HPDE6-E6E7 (cell line): ENCODE results near the gene RPS19.

Experiments
- DNase-seq: peaks from one replicate; pipeline ENCODE4 v3.0.0; 2011; ENCODE audit warnings: missing footprints; ENCODE audit errors: extremely low spot score

RPS19 gene

DNA sequence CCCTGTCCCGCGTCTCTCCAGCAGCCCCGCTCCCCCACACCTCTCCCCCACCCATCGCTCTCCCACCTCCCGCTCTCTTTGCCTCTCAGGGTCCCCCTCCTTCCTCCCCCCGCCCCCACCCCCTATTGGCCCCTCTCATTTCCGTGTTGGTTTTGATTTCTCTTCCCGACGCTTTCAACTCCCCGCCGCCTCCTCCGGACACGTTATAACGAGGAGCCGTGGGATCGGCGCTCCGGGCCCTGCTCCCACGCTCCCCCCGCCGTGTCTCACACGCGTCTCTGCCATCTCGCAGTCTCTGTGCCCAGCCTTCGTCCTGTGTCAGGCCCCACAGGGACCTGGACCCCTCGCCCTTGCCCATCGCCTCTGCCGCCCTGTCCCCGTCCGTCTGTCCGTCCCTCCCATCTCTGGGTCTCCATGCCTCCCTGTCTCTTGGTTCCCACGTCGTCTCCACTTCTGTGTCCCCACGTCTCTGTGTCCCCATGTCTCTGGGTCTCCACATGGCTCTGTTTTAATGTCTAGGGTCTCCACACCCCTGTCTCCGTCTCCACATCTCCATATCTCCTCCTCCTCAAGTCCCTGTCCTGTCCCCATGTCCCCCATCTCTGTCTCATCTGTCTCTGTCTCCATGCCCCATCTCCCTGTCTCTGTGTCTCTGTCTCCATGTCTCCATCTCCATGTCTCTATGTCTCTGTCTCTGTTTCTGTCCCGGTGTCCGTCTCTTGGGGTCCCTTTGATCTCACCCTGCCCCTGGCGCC lies 55.1 kb downstream of the RPS19 start:
- no peak for DNase-seq

DNA sequence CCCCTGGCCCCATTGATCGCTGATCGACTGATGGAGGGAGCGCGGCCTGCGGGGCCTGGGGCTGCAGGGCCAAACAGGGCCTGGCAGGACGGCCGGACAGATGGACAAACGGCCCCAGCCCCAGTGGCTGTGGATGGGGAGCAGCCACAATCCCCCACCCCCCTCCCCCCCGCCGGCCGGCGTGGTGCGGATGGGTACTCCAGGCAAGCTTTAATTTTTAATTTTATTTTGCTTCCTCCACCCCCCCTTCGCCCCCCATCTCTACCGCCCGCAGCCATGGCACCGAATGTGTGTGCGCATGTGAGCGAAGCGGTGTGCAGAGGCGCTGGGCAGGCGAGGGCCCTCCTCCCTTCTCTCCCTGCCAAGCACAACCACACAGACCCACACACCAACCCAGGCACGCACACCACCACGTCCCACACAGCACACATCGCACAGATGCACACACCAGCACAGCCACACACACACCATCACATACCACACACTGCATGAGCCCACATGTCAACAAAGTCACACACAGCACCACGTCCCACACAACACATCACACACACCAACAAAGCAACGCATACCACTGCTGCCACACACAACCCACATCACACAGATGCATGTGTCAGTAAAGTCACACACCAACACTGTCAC lies 55.8 kb downstream of the RPS19 start:
- no peak for DNase-seq

GRCh38 chr19:41917676-41918075 lies 57.6 kb downstream of the RPS19 start:
- DNase-seq: no peak

DNA sequence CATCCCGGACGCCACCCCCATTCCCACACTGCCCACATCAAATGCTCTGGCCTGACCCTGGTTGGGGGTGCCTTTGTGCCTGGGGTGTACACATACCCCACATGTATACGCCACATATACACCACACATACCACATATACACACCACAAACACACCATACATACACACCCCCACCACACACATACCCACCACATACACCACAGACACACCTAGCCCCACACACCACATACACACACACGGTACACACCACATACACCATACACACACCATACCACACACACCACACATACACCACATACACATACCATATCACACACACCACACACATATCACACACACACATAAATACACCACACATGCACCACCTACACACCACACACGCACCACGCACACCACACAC lies 58.0 kb downstream of the RPS19 start:
- DNase-seq: no peak

- no peak for DNase-seq
Observed at GRCh38 chr19:41918653-41919244, 58.7 kb downstream of the RPS19 start.

DNA sequence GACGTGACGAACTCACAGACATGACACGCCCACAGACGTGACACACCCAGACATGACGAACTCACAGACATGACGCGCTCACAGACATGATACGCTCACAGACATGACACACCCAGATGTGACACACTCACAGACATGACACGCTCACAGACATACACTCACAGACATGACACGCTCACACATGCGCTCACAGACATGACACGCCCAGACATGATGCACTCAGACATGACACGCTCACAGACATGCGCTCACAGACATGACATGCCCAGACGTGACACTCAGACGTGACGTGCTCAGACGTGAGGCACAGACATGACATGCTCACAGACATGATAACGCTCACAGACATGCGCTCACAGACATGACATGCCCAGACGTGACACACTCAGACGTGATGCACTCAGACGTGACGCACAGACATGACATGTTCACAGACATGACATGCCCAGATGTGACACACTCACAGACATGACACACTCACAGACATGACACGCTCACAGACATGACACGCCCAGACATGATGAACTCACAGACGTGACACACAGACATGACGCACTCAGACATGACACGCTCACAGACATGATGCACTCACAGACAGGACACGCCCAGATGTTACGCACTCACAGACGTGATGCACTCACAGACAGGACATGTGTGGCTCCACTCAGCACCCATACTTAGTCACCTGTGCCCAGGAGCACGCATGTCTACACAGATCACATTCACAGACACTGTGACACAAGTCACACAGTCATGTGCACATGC lies 60.1 kb downstream of the RPS19 start:
- no peak for DNase-seq

- DNase-seq: no peak
Observed at GRCh38 chr19:41920882-41921576, 61.0 kb downstream of the RPS19 start.

DNA sequence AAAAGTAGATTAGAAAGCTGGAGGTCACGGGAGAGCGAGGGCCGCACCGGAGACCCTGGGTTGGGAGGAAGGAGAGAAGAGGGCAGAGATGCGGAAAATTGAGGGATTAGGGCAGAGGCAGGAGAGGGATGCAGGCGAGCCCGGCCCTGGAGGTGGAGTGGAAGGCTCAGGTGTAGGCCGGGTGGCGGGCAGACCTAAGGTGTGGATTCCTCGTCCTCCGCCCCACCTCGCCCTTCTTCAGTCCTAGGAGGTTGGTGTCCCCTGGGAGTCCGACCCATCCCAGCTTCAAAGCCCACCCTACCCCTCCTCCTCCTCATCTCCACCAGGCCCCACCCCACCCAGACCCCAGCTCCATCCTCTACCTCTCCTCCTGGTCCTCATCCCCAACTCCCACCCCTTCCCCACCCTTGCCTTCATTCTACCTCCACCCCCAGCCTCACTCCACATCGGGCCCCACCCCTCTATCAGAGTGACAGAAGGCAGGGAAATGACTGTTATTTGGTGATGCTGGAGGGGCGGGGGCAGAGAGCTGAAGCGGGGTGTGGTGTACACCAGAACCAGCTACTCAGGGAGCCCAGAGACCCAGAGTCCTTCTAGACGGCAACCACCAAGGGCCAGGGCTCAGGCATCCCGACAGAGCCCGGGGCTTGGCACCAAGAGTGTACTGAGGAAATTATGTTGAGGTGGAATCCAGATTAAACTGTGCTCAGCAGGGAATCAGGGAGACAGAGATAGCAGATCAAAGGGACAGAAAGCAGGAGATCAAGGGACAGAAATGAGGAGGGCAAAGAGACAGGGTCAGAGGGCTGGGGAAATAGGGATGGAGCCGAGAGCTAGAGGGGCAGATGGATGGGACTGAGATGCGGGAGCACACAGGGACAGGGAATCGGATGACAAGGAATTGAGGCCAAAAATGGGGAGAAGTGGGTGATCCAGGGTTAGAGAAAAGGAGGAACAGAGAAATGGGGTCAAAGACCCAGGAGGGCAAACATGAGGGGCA lies 61.8 kb downstream of the RPS19 start:
- DNase-seq: no peak
